Camera-type eye (tissue), 1 donor: ENCODE data around the gene FOXG1. TPM values are rescaled to one million over a fixed set of nuclear protein-coding genes. Genes with fewer than 3 reads are reported as not detected.

Source experiments
- total RNA-seq: library from RNA; depleted of rRNA; stranded (reverse); fragments of >200 nt; gene quantifications from one replicate; pipeline ENCODE4 v1.2.3, GENCODE V29; 2014

The FOXG1 gene
- 1.2 TPM for total RNA-seq

DNA sequence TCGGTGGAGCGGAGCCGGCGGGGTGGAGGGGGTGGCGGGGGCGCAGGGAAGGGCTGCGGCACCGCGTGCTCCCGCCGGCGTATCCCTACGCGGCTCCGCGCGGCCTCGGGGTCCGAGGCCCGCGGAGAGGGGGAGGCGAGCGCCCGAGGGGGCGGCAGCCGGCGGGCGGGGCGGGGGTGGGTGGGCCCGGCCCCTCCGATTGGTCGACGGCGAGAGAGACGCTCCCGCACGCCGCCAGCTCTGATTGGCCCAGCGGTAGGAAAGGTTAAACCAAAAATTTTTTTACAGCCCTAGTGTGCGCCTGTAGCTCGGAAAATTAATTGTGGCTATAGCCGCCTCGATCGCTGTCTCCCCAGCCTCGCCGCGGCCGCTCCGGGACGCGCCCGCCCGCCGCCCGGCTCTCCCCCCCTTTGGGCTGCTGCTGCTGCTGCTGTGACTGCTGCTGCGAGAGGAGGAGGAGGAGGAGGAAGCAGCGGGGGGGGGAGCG is at the start of gene FOXG1:
FOXG1 (plus strand) TSS at position 319 of the 487 bp plus-strand sequence. CDS start 493 bp downstream, outside the sequence.

